ENCODE data around the gene DYSF. TPM values are rescaled to one million over a fixed set of nuclear protein-coding genes. Genes with fewer than 3 reads are reported as not detected.

DYSF gene
- total RNA-seq, 1 experiment from 2014 or later = 5.5 TPM

DNA sequence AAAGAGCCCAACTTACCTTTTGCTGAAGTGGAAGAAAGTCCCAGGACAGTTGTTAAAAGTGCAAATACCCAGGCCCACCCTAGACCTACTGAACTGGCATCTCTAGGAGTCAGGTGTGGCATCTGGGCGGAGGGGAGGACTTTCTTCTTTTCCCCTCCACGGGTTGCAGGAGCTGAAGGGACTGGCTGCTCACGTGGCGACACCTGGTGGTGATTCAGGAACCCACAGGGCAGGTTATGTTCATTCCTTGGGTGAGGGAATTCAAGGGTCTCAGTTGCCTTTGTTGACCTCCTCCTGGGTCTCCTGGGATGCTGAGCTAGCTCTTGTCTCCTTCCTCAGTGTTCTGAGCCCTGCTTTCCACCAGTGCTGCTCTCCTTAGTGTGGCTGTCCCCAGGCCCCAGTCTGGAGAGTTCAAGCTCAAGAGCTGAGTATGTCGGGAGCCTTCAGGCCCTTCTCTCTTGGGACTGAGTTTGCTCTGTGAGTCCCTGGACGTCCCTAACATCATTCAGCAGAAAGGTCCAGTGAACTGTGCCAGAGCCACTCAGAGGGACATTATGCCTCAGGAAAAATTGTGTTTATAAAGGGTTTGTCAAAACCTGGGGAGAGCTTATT is 56.9 kb downstream of the DYSF start:
- Histone ChIP-seq H2BK15ac (ENCODE audit: low read depth, low read length) (no peak overlapping the region), H3K27me3 (ENCODE audit: insufficient read depth, low read length) (no peaks in the 10 kb centered on the region), H3K56ac (ENCODE audit: insufficient read length, low read depth, low read length) (no peak overlapping the region), H2BK12ac (ENCODE audit: insufficient read length, low read depth, low read length) (no peak overlapping the region), H4K91ac (ENCODE audit: insufficient read length, low read depth, low read length) (no peak overlapping the region), H3K14ac (ENCODE audit: insufficient read depth, low read length) (no peak overlapping the region), H3K79me1 (ENCODE audit: insufficient read depth, low read depth, low read length, poor library complexity, severe bottlenecking) (no peaks in the 10 kb centered on the region), H2BK120ac (ENCODE audit: low read depth, low read length, poor library complexity, severe bottlenecking) (no peak overlapping the region), H2AFZ (ENCODE audit: low read length) (no peak overlapping the region), H4K5ac (ENCODE audit: insufficient read length, low read depth, low read length) (no peak overlapping the region), H4K20me1 (ENCODE audit: control insufficient read depth, insufficient read depth, insufficient read length) (no peaks in the 10 kb centered on the region), H3T11ph (ENCODE audit: low read length) (no peak overlapping the region), H3K23me2 (ENCODE audit: insufficient read length, low read depth, low read length, poor library complexity, severe bottlenecking) (no peaks in the 10 kb centered on the region), H3K27ac (ENCODE audit: insufficient read length, low read depth, low read length) (no peak overlapping the region), H3K4me1 (ENCODE audit: insufficient read depth, low read length) (no peaks in the 10 kb centered on the region), H3K9me3 (ENCODE audit: control insufficient read depth, low read depth, low read length) (no peaks in the 10 kb centered on the region), H3K23ac (ENCODE audit: insufficient read length, low read depth, low read length) (no peak overlapping the region), H4K8ac (replicated peaks; ENCODE audit: insufficient read length, low read depth, low read length) (no peak overlapping the region), H2BK5ac (ENCODE audit: insufficient read length, low read length) (no peak overlapping the region), H3K79me2 (ENCODE audit: insufficient read depth, low read length) (no peaks in the 10 kb centered on the region), H2AK5ac (ENCODE audit: insufficient read length, low read length) (no peak overlapping the region), H3K9ac (ENCODE audit: extremely low read depth, insufficient read length, low read length) (no peak overlapping the region), H3K4me2 (ENCODE audit: insufficient read depth, insufficient read length, low read length) (no peak overlapping the region), H3K4ac (ENCODE audit: low read depth, low read length) (no peak overlapping the region), H3K18ac (ENCODE audit: insufficient read length, low read depth, low read length) (no peak overlapping the region), H2BK20ac (ENCODE audit: low read depth, low read length, poor library complexity, severe bottlenecking) (no peak overlapping the region)
- DNase-seq = peak; percentile 82
- H3K27me3 Mint-ChIP-seq (ENCODE audit: low read depth) = peaks cover 1% of the 10 kb centered on the region
- no CpG with 5 or more reads among the region's 6 CpGs for WGBS (ENCODE audit: extremely low coverage, insufficient read length, low lambda C conversion rate)
- H3K4me3 Mint-ChIP-seq = no peak overlapping the region
- TF ChIP-seq, protein P1, sequence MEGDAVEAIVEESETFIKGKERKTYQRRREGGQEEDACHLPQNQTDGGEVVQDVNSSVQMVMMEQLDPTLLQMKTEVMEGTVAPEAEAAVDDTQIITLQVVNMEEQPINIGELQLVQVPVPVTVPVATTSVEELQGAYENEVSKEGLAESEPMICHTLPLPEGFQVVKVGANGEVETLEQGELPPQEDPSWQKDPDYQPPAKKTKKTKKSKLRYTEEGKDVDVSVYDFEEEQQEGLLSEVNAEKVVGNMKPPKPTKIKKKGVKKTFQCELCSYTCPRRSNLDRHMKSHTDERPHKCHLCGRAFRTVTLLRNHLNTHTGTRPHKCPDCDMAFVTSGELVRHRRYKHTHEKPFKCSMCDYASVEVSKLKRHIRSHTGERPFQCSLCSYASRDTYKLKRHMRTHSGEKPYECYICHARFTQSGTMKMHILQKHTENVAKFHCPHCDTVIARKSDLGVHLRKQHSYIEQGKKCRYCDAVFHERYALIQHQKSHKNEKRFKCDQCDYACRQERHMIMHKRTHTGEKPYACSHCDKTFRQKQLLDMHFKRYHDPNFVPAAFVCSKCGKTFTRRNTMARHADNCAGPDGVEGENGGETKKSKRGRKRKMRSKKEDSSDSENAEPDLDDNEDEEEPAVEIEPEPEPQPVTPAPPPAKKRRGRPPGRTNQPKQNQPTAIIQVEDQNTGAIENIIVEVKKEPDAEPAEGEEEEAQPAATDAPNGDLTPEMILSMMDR (conservative IDR thresholded peaks at IDR 0.05) = peak; percentile 95
- no peaks in the 10 kb centered on the region for H3K36me3 Mint-ChIP-seq (ENCODE audit: insufficient read depth in 1 of 3, low read depth in 3 of 3)
- no peaks in the 10 kb centered on the region for H3K9me3 Mint-ChIP-seq
- peaks cover 0 to 2% of the 10 kb centered on the region in 2 experiments; a peak in 2 of 4 replicates for H3K4me1 Mint-ChIP-seq
- H3K27ac Mint-ChIP-seq = no peak overlapping the region

Measured in H9 (cell line).